Ovary (tissue), 3 donors: Measurements from ENCODE around the gene SLAIN1.

Source experiments
- EP300 ChIP-seq: sonication (generic); formaldehyde crosslinking; IDR thresholded peaks from one replicate; pipeline ENCODE4 v1.6.1; 2017; ENCODE audit warnings: antibody characterized with exemption
- POLR2A ChIP-seq: fragments of 450-650 bp; IDR thresholded peaks from one replicate; pipeline ENCODE4 v1.6.1; 2017; ENCODE audit warnings: antibody characterized with exemption, mild to moderate bottlenecking, moderate library complexity
- TF ChIP-seq, protein P1 (sequence below), 3 donors: fragments of 450-650 bp in 2 of 3; fragments of 200-600 bp in 1 of 3; IDR thresholded peaks; one replicate each; pipeline versions ENCODE4 v1.5.1 to v1.8.0; 2016 to 2022; ENCODE audit warnings: antibody characterized with exemption in 3 of 3, mild to moderate bottlenecking in 1 of 3
- donor health status: DM: no; HTN: no; CAD: no.

DNA sequence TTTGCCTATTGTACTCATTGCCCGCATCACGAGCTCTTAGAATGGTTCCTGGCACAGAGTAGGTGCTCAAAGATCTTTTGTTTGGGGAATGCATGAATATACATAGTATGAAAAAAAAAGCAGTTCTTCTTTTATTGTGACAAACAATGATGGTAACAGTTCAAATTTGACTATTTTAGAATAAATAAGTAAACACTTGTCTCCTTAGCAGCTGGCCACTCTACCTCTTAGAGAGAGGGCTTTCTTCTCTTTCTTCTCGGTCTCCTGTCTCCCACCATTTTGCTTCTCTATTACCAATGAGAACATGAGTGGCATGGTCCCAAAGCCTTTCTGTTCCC lies 639 bp upstream of the SLAIN1 start:
- TF ChIP-seq POLR2A (no peak), EP300 (no peak)
- TF ChIP-seq, protein P1, sequence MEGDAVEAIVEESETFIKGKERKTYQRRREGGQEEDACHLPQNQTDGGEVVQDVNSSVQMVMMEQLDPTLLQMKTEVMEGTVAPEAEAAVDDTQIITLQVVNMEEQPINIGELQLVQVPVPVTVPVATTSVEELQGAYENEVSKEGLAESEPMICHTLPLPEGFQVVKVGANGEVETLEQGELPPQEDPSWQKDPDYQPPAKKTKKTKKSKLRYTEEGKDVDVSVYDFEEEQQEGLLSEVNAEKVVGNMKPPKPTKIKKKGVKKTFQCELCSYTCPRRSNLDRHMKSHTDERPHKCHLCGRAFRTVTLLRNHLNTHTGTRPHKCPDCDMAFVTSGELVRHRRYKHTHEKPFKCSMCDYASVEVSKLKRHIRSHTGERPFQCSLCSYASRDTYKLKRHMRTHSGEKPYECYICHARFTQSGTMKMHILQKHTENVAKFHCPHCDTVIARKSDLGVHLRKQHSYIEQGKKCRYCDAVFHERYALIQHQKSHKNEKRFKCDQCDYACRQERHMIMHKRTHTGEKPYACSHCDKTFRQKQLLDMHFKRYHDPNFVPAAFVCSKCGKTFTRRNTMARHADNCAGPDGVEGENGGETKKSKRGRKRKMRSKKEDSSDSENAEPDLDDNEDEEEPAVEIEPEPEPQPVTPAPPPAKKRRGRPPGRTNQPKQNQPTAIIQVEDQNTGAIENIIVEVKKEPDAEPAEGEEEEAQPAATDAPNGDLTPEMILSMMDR (IDR thresholded peaks at IDR 0.05), result no peak
